ENCODE results near the gene TMEM9.

The TMEM9 gene

DNA sequence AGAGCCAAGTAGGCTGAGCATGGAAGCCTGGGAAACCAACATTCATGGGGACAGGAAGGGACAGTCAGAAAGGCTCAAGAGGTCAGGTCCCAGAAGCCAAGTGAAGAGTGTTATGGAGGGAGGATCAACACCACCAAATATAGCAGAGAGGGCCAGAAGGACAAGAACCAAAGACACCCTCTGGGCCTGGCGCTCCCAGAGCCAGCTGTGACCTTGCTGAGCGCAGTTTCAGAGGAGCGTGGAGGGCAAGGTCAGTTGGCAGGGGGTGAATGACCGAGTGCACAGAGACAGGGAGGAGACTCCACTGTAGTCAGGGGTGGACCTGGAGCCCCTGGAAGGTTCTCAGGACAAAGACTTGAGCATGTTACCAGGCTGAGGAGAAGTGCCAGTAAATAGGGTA, 22.9 kb downstream of the TMEM9 start:
- in situ Hi-C loops (cut with HindIII; ENCODE audit: low sequenced_read_pairs), result no loop called here
- no peak overlapping the region for H3K4me3 ChIP-seq (ENCODE audit: low read depth, low read length)
- DNase-seq (ENCODE audit: low read depth), result no peak
- TF ChIP-seq, protein P1, sequence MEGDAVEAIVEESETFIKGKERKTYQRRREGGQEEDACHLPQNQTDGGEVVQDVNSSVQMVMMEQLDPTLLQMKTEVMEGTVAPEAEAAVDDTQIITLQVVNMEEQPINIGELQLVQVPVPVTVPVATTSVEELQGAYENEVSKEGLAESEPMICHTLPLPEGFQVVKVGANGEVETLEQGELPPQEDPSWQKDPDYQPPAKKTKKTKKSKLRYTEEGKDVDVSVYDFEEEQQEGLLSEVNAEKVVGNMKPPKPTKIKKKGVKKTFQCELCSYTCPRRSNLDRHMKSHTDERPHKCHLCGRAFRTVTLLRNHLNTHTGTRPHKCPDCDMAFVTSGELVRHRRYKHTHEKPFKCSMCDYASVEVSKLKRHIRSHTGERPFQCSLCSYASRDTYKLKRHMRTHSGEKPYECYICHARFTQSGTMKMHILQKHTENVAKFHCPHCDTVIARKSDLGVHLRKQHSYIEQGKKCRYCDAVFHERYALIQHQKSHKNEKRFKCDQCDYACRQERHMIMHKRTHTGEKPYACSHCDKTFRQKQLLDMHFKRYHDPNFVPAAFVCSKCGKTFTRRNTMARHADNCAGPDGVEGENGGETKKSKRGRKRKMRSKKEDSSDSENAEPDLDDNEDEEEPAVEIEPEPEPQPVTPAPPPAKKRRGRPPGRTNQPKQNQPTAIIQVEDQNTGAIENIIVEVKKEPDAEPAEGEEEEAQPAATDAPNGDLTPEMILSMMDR (IDR thresholded peaks at IDR 0.05; ENCODE audit: low read depth, low read length, missing control alignments), result no peak

DNA sequence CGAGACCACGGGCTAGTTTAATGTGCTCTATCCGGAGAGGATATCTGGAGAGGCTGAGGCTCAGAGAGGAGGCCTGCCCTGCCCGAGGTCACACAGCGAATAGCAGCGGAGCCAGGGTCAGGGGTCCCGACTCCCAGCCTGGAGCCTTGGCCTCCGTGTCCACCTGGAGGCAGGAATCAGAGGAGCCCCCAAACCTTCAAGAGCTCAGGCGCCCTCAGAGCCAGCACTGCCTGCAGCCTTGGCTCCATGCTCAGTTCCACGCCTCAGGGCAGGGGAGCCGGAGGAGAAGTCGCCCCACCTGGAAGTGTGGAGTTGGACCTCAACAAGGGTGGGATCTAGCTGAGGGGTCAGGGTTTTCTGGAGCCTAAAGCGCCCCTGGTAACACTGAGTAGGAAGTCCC, 25.3 kb downstream of the TMEM9 start:
- H3K4me3 ChIP-seq (ENCODE audit: low read depth, low read length), result no peak overlapping the region
- TF ChIP-seq, protein P1 (IDR thresholded peaks at IDR 0.05; ENCODE audit: low read depth, low read length, missing control alignments), result no peak
- in situ Hi-C loops (cut with HindIII; ENCODE audit: low sequenced_read_pairs), result no loop called here
- no peak for DNase-seq (ENCODE audit: low read depth)

DNA sequence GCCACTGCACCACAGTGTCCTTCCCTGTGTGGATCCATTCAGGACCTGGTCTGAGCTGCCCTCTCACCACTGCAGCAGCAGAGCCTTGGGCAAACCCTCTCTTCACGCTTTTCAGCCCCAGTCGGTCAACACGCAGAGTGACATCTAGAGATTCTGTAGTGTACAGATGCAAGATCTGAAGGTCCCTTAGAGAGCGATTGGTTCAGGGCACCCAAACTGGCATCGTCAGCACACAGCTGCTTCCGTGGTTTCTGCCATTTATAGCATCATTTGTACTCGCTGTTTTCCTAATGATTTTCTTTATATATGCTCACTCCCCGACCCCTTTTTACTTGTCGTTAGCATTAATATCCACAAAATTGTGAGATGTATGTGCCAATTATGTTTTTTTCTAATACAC, 25.8 kb downstream of the TMEM9 start:
- no peak for DNase-seq (ENCODE audit: low read depth)
- TF ChIP-seq, protein P1 (IDR thresholded peaks at IDR 0.05; ENCODE audit: low read depth, low read length, missing control alignments), result no peak
- in situ Hi-C loops (cut with HindIII; ENCODE audit: low sequenced_read_pairs), result no loop called here
- H3K4me3 ChIP-seq (ENCODE audit: low read depth, low read length), result no peak overlapping the region

DNA sequence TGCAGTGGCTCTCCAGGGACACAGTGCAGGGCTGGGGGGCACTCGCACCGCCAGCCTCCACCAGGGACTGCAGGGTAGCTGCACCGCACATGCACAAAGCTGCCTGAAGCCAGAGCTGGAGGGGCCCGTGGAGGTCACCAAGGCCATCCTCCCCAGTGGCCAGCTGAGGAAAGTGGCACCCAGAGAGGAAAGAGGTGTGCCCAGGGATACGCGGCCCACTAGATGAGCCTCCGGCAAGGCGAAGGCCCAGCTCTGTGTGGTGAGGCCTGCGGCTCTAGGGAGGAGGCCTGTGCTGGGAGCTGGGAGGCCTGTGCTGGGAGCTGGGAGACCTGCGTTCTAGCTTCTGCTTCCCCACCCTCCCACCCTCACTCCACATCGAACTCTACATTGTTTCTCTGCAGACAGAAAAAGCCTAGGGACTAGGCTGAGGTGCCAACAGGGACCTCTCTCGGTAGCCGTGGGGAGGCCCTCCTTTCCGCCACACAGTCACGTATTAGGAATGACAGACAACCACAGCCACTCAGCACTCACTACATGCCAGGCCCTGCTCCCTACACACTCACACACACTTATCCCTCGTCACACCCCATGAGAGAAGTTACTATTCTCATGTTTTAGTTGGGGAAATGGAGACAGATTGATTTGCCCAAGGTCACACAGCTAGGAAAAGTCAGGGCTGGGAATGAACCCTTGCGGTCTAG, 26.4 kb downstream of the TMEM9 start:
- DNase-seq (ENCODE audit: low read depth), result no peak
- in situ Hi-C loops (cut with HindIII; ENCODE audit: low sequenced_read_pairs), result no loop called here
- H3K4me3 ChIP-seq (ENCODE audit: low read depth, low read length), result no peak overlapping the region
- TF ChIP-seq, protein P1 (IDR thresholded peaks at IDR 0.05; ENCODE audit: low read depth, low read length, missing control alignments), result no peak

DNA sequence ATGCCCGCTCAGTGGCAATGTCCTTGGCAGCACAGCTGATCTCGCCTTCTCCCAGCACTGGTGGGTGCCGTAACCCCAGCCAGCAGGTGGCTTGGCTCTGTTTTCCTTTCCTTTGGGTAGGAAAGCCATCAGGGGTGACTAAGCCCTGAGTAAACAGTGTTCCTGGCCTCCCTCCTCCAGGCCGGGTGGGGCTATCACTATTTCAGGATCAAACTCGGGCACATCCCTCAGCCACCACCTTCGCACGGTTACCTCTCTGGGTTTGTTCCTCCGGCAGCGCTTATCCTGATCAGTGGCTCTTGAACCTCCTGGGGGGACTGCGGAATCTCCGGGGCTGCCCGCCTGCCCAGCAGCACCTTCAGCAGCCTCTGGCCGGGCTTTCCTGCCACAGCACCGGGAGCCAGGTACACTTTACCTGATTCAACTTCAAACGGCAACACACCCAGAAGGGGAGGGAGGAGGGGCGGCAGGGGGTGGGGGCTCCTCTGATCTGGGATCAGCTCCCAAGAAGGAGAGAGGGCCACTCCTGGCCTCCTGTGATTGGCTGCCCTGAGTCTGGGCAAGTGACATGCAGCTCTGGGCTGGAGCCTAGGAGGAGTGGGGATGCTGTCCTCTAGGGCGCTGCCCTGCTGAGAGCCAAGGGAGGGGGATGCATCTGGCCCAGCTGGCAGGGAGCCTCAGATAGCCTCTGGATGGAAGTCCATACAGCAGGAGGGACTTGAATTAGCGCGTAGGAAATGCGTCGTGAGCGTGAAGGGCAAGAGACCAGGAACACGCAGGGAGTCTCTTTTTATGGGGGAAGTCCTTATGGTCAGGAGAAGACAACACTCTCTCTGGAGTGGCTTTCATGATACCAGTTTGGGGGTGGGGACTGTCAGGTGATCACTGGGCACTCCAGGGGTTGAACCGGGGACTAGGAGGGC, 27.2 kb downstream of the TMEM9 start, which contains the start of gene ASCL5:
Gene ASCL5 (minus strand): TSS at position 353 of the 923 bp plus-strand sequence. CDS start 11,812 bp downstream, outside the sequence.
- TF ChIP-seq, protein P1 (IDR thresholded peaks at IDR 0.05; ENCODE audit: low read depth, low read length, missing control alignments), result no peak
- DNase-seq (ENCODE audit: low read depth), result no peak
- in situ Hi-C loops (cut with HindIII; ENCODE audit: low sequenced_read_pairs), result no loop called here

DNA sequence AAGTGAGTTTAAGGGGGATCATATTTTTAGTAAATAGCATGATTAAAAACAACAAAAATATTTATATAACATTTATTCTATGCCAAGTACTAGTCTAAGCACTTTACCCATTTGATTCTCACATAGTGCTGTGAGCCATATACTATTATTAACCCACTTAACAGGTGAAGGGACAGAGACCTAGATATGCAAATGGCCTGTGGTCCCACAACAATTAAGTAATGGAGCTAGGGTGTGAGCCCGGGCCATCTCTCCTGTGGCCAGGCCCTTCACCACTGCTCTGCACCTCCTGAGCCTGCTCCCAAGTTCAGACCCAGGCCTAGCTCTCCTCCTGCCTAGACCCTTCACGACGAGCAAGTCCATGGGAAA, 27.8 kb downstream of the TMEM9 start:
- DNase-seq (ENCODE audit: low read depth), result no peak
- TF ChIP-seq, protein P1 (IDR thresholded peaks at IDR 0.05; ENCODE audit: low read depth, low read length, missing control alignments), result no peak
- in situ Hi-C loops (cut with HindIII; ENCODE audit: low sequenced_read_pairs), result no loop called here
- no peak overlapping the region for H3K4me3 ChIP-seq (ENCODE audit: low read depth, low read length)

More for the DNA sequence above, 27.2 kb downstream of the TMEM9 start, which contains the start of gene ASCL5:
- no peak within 1 kb of the TSS for H3K4me3 ChIP-seq (ENCODE audit: low read depth, low read length)
